SK-N-SH (cell line): ENCODE measurements around the gene RAD51B.

Source experiments
- CTCF ChIP-seq: fragments of 200-600 bp; sonication (generic); IDR thresholded peaks from 2 replicates; pipeline ENCODE4 v1.6.1; 2017; ENCODE audit warnings: antibody characterized with exemption, mild to moderate bottlenecking, moderate library complexity
- EP300 ChIP-seq, 2 experiments: IDR thresholded peaks; 2 replicates each; pipeline versions ENCODE4 v1.4.0 to v1.6.1; 2012; ENCODE audit warnings: borderline replicate concordance in 1 of 2, low read depth in 1 of 2, low read length in 1 of 2
- EZH2phosphoT487 ChIP-seq: fragments of 200-600 bp; sonication (generic); IDR thresholded peaks from 2 replicates; pipeline ENCODE4 v1.6.1; 2017; ENCODE audit warnings: low read depth, mixed run types, mild to moderate bottlenecking, antibody characterized with exemption, moderate library complexity, borderline replicate concordance
- GABPA ChIP-seq: IDR thresholded peaks from 2 replicates; pipeline ENCODE4 v1.4.0; 2012; ENCODE audit warnings: low read depth, mild to moderate bottlenecking
- RAD21 ChIP-seq: IDR thresholded peaks from 2 replicates; pipeline ENCODE4 v1.6.1; 2012; ENCODE audit warnings: mild to moderate bottlenecking, low read length
- RCOR1 ChIP-seq: fragments of 150-350 bp; IDR thresholded peaks from 2 replicates; pipeline ENCODE4 v1.6.1; 2017; ENCODE audit warnings: antibody characterized with exemption, low read length
- SIN3A ChIP-seq: IDR thresholded peaks from 2 replicates; pipeline ENCODE4 v1.6.1; 2012; ENCODE audit warnings: low read depth, mild to moderate bottlenecking, low read length, moderate library complexity, borderline replicate concordance
- TCF12 ChIP-seq: IDR thresholded peaks from 2 replicates; pipeline ENCODE4 v1.4.0; 2012
- USF1 ChIP-seq: IDR thresholded peaks from 2 replicates; pipeline ENCODE4 v1.4.0; 2012; ENCODE audit warnings: low read depth, borderline replicate concordance
- USF2 ChIP-seq: fragments of 150-350 bp; IDR thresholded peaks from 2 replicates; pipeline ENCODE4 v1.6.1; 2017; ENCODE audit warnings: antibody characterized with exemption, low read length, low read depth, borderline replicate concordance
- ZBTB33 ChIP-seq: IDR thresholded peaks from 2 replicates; pipeline ENCODE4 v1.4.0; 2012; ENCODE audit warnings: low read depth, borderline replicate concordance

GRCh38 chr14:67927244-67927643, 107.7 kb downstream of the RAD51B start:
- TF ChIP-seq EP300 (IDR thresholded peaks at IDR 0.05; ENCODE audit: borderline replicate concordance in 1 of 2, low read depth in 1 of 2, low read length in 1 of 2) (no peak), CTCF (no peak), SIN3A (no peak), RAD21 (no peak), USF1 (no peak), USF2 (no peak), ZBTB33 (no peak), RCOR1 (no peak), GABPA (no peak), EZH2phosphoT487 (no peak), TCF12 (no peak)
